Activated naive CD4-positive, alpha-beta T cell treated with anti-CD3 and anti-CD28 coated beads, Interleukin-2, amount 10 ng/mL, durations not matched to agents 7 days and 5 days (primary cell): ENCODE measurements around the gene STIP1.

Source experiments
- CTCF ChIA-PET: fragments of 350-600 bp; sonication (Branson Sonifier 250); formaldehyde crosslinking; loops from one replicate; lab custom pipeline; 2021; ENCODE audit warnings: antibody characterized with exemption; lab: Charles Lee
- DNase-seq: peaks from one replicate; pipeline ENCODE4 v3.0.0-alpha.2; 2020
- H3K27ac Mint-ChIP-seq: one replicate; pipeline ENCODE4 v1.8.0; 2021; ENCODE audit warnings: mild to moderate bottlenecking, moderate library complexity, mixed read lengths
- H3K27me3 Mint-ChIP-seq: one replicate; pipeline ENCODE4 v1.8.0; 2021; ENCODE audit warnings: mild to moderate bottlenecking, mixed read lengths
- H3K36me3 Mint-ChIP-seq: one replicate; pipeline ENCODE4 v1.8.0; 2021; ENCODE audit warnings: mixed read lengths
- H3K4me1 Mint-ChIP-seq: one replicate; pipeline ENCODE4 v1.8.0; 2021; ENCODE audit warnings: mixed read lengths
- H3K4me3 Mint-ChIP-seq: one replicate; pipeline ENCODE4 v1.8.0; 2021; ENCODE audit warnings: mild to moderate bottlenecking, moderate library complexity, mixed read lengths
- H3K9me3 Mint-ChIP-seq: one replicate; pipeline ENCODE4 v1.8.0; 2021; ENCODE audit warnings: mixed read lengths

The STIP1 gene

GRCh38 chr11:64234647-64235379 is 48.8 kb downstream of the STIP1 start:
- peaks cover 59% of the 10 kb centered on the region for H3K4me1 Mint-ChIP-seq
- no peaks in the 10 kb centered on the region for H3K27me3 Mint-ChIP-seq
- H3K27ac Mint-ChIP-seq: peak overlapping the region; percentile 62
- H3K36me3 Mint-ChIP-seq: peaks cover 22% of the 10 kb centered on the region
- H3K9me3 Mint-ChIP-seq: no peaks in the 10 kb centered on the region
- H3K4me3 Mint-ChIP-seq: peak overlapping the region; percentile 84
- DNase-seq: peak; percentile 72
- CTCF ChIA-PET: no interaction called here

- Mint-ChIP-seq H3K36me3 (peaks cover 25% of the 10 kb centered on the region), H3K4me1 (peaks cover 63% of the 10 kb centered on the region), H3K27ac (peak overlapping the region; percentile 62), H3K9me3 (no peaks in the 10 kb centered on the region), H3K4me3 (peak overlapping the region; percentile 84), H3K27me3 (no peaks in the 10 kb centered on the region)
- CTCF ChIA-PET: interaction anchor here (0.8 kb wide), 1 partner anchor 9 kb away, joined by 3 read pairs; the partner anchor contains the start of gene NUDT22
- DNase-seq: no peak
Measured at GRCh38 chr11:64235437-64236161, 49.6 kb downstream of the STIP1 start.

- no peak for DNase-seq
- CTCF ChIA-PET: interaction anchor here (0.8 to 2.2 kb wide), 3 partner anchors 12 to 67 kb away, joined by 3 to 5 read pairs (median 4); no protein-coding TSS in a partner anchor
- H3K27ac Mint-ChIP-seq: peak overlapping the region; percentile 52
- H3K4me1 Mint-ChIP-seq: peaks cover 54% of the 10 kb centered on the region
- H3K27me3 Mint-ChIP-seq: no peaks in the 10 kb centered on the region
- no peak overlapping the region for H3K4me3 Mint-ChIP-seq
- peaks cover 24% of the 10 kb centered on the region for H3K36me3 Mint-ChIP-seq
- H3K9me3 Mint-ChIP-seq: no peaks in the 10 kb centered on the region
Measured at GRCh38 chr11:64237484-64237951, 51.5 kb downstream of the STIP1 start.

- H3K4me3 Mint-ChIP-seq: peak overlapping the region; percentile 21
Measured at GRCh38 chr11:64238076-64238475, 52.1 kb downstream of the STIP1 start.

GRCh38 chr11:64238999-64239398 is 53.0 kb downstream of the STIP1 start:
- Mint-ChIP-seq H3K4me3 (no peak overlapping the region), H3K9me3 (no peaks in the 10 kb centered on the region), H3K36me3 (peaks cover 30% of the 10 kb centered on the region), H3K27me3 (no peaks in the 10 kb centered on the region), H3K27ac (peak overlapping the region; percentile 73), H3K4me1 (peaks cover 58% of the 10 kb centered on the region)
- no peak for DNase-seq
- CTCF ChIA-PET: interaction anchor here (1.4 to 2.2 kb wide), 2 partner anchors 11 to 35 kb away, joined by 4 to 5 read pairs; no protein-coding TSS in a partner anchor

More at GRCh38 chr11:64238076-64238475, 52.1 kb downstream of the STIP1 start:
- Mint-ChIP-seq H3K27me3 (no peaks in the 10 kb centered on the region), H3K9me3 (no peaks in the 10 kb centered on the region), H3K27ac (no peak overlapping the region), H3K36me3 (peaks cover 24% of the 10 kb centered on the region), H3K4me1 (peaks cover 54% of the 10 kb centered on the region)
- CTCF ChIA-PET: interaction anchor here (1.4 to 2.2 kb wide), 2 partner anchors 12 to 34 kb away, joined by 4 to 5 read pairs; no protein-coding TSS in a partner anchor
- no peak for DNase-seq

- Mint-ChIP-seq H3K4me1 (peaks cover 64% of the 10 kb centered on the region), H3K36me3 (peaks cover 32% of the 10 kb centered on the region), H3K27me3 (no peaks in the 10 kb centered on the region), H3K27ac (peak overlapping the region; percentile 93), H3K4me3 (peak overlapping the region; percentile 90), H3K9me3 (no peaks in the 10 kb centered on the region)
- DNase-seq: no peak
- CTCF ChIA-PET: no interaction called here
Measured at GRCh38 chr11:64239662-64240434, 53.9 kb downstream of the STIP1 start.

- DNase-seq: peak; percentile 97
- Mint-ChIP-seq H3K36me3 (peaks cover 32% of the 10 kb centered on the region), H3K9me3 (no peaks in the 10 kb centered on the region), H3K27me3 (no peaks in the 10 kb centered on the region), H3K4me3 (peak within 1 kb of the TSS; percentile 90), H3K4me1 (peaks cover 64% of the 10 kb centered on the region), H3K27ac (peak within 1 kb of the TSS; percentile 93)
- CTCF ChIA-PET: interaction anchor here (0.8 to 1.2 kb wide), 5 partner anchors 9 to 64 kb away, joined by 3 to 7 read pairs (median 4); partner anchors contain the start of genes ESRRA, NUDT22, PLCB3 and TRPT1
Measured at GRCh38 chr11:64240435-64241240, 54.7 kb downstream of the STIP1 start, which contains the start of gene FKBP2. TSS of gene FKBP2 (plus strand) at chr11:64241095. CDS start at chr11:64242388, 1,293 bp downstream.

GRCh38 chr11:64241241-64241490 is 55.2 kb downstream of the STIP1 start:
- Mint-ChIP-seq H3K4me3 (peak overlapping the region; percentile 90), H3K36me3 (peaks cover 32% of the 10 kb centered on the region), H3K9me3 (no peaks in the 10 kb centered on the region), H3K4me1 (peaks cover 65% of the 10 kb centered on the region), H3K27ac (peak overlapping the region; percentile 93), H3K27me3 (no peaks in the 10 kb centered on the region)
- DNase-seq: peak; percentile 100
- CTCF ChIA-PET: interaction anchor here (0.8 to 1.2 kb wide), 5 partner anchors 9 to 64 kb away, joined by 3 to 7 read pairs (median 4); partner anchors contain the start of genes ESRRA, NUDT22, PLCB3 and TRPT1

GRCh38 chr11:64241491-64242374 is 55.8 kb downstream of the STIP1 start:
- no peaks in the 10 kb centered on the region for H3K27me3 Mint-ChIP-seq
- peak overlapping the region; percentile 93 for H3K27ac Mint-ChIP-seq
- H3K36me3 Mint-ChIP-seq: peaks cover 32% of the 10 kb centered on the region
- peaks cover 63% of the 10 kb centered on the region for H3K4me1 Mint-ChIP-seq
- H3K9me3 Mint-ChIP-seq: no peaks in the 10 kb centered on the region
- peak overlapping the region; percentile 90 for H3K4me3 Mint-ChIP-seq
- CTCF ChIA-PET: interaction anchor here (0.6 to 2.3 kb wide), 7 partner anchors 8 to 1591 kb away, joined by 3 to 17 read pairs (median 4); partner anchors contain the start of genes ESRRA, FERMT3, NUDT22 and PLCB3
- DNase-seq: no peak

GRCh38 chr11:64243236-64243854 is 57.4 kb downstream of the STIP1 start:
- no peak for DNase-seq
- Mint-ChIP-seq H3K4me1 (peaks cover 64% of the 10 kb centered on the region), H3K27ac (peak overlapping the region; percentile 55), H3K9me3 (no peaks in the 10 kb centered on the region), H3K36me3 (peaks cover 21% of the 10 kb centered on the region), H3K27me3 (no peaks in the 10 kb centered on the region), H3K4me3 (peak overlapping the region; percentile 42)
- CTCF ChIA-PET: interaction anchor here (0.7 to 3.2 kb wide), 3 partner anchors 38 to 61 kb away, joined by 3 to 17 read pairs (median 16); partner anchors contain the start of genes ESRRA, FERMT3 and GPR137

- Mint-ChIP-seq H3K36me3 (peaks cover 13% of the 10 kb centered on the region), H3K4me3 (peak overlapping the region; percentile 42), H3K27ac (peak overlapping the region; percentile 55), H3K9me3 (no peaks in the 10 kb centered on the region), H3K4me1 (peaks cover 56% of the 10 kb centered on the region), H3K27me3 (no peaks in the 10 kb centered on the region)
- CTCF ChIA-PET: interaction anchor here (2.3 to 3.7 kb wide), 3 partner anchors 38 to 60 kb away, joined by 16 to 25 read pairs (median 17); partner anchors contain the start of genes ESRRA and FERMT3
- no peak for DNase-seq
Measured at GRCh38 chr11:64244107-64244506, 58.1 kb downstream of the STIP1 start.
